GM23338 (cell line): ENCODE results near the gene ZNF280D. TPM values are rescaled to one million over a fixed set of nuclear protein-coding genes. Genes with fewer than 3 reads are reported as not detected.

Experiments
- ATAC-seq: fragments of 200-7000 bp; cut with Tn5 transposase; 3 replicates; pipeline ENCODE4 v1.9.1; 2020
- DNase-seq: peaks from one replicate; pipeline ENCODE4 v3.0.0-alpha.2; 2015; ENCODE audit warnings: low spot score
- H2AFZ ChIP-seq: fragments of 200-600 bp; sonication (generic); 2 replicates; pipeline ENCODE4 v1.8.0; 2016; ENCODE audit warnings: antibody characterized with exemption, mild to moderate bottlenecking, moderate library complexity
- H3F3A ChIP-seq: fragments of 200-600 bp; sonication (generic); replicated peaks from 2 replicates; pipeline ENCODE4 v1.8.0; 2017; ENCODE audit warnings: antibody characterized with exemption, mixed run types, low read depth
- H3K27ac ChIP-seq: fragments of 200-600 bp; sonication (generic); 2 replicates; pipeline ENCODE4 v1.6.1; 2016; ENCODE audit warnings: low read depth
- H3K27me3 ChIP-seq: fragments of 200-600 bp; sonication (generic); 2 replicates; pipeline ENCODE4 v1.8.0; 2016; ENCODE audit warnings: mild to moderate bottlenecking, mixed run types, moderate library complexity; ENCODE audit not compliant: insufficient read depth
- H3K36me3 ChIP-seq: fragments of 200-600 bp; sonication (generic); 2 replicates; pipeline ENCODE4 v1.8.0; 2016; ENCODE audit warnings: mild to moderate bottlenecking; ENCODE audit not compliant: insufficient read depth
- H3K4me1 ChIP-seq: fragments of 200-600 bp; sonication (generic); 2 replicates; pipeline ENCODE4 v1.8.0; 2016; ENCODE audit warnings: mild to moderate bottlenecking, moderate library complexity; ENCODE audit not compliant: insufficient read depth
- H3K4me2 ChIP-seq: fragments of 200-600 bp; sonication (generic); 2 replicates; pipeline ENCODE4 v1.7.1; 2017; ENCODE audit warnings: mixed run types
- H3K4me3 ChIP-seq: fragments of 200-600 bp; sonication (generic); 2 replicates; pipeline ENCODE4 v1.6.1; 2016; ENCODE audit warnings: mixed run types
- H3K79me2 ChIP-seq: fragments of 200-600 bp; sonication (generic); replicated peaks from 2 replicates; pipeline ENCODE4 v1.8.0; 2017; ENCODE audit warnings: mild to moderate bottlenecking; ENCODE audit not compliant: insufficient read depth
- H3K9me2 ChIP-seq: fragments of 200-600 bp; sonication (generic); 2 replicates; pipeline ENCODE4 v1.8.0; 2017; ENCODE audit not compliant: insufficient read depth
- H4K20me1 ChIP-seq: fragments of 200-600 bp; sonication (generic); replicated peaks from 2 replicates; pipeline ENCODE4 v1.8.0; 2017; ENCODE audit warnings: mild to moderate bottlenecking; ENCODE audit not compliant: insufficient read depth
- H3K27ac Mint-ChIP-seq: 2 replicates; pipeline ENCODE4 v1.8.0; 2020; ENCODE audit warnings: inconsistent platforms, mild to moderate bottlenecking, moderate library complexity, mixed read lengths
- H3K27me3 Mint-ChIP-seq: 3 replicates; pipeline ENCODE4 v1.8.0; 2022; ENCODE audit warnings: low read depth, mild to moderate bottlenecking, moderate library complexity, mixed read lengths, inconsistent platforms; ENCODE audit not compliant: insufficient read depth, poor library complexity
- H3K36me3 Mint-ChIP-seq: 3 replicates; pipeline ENCODE4 v1.8.0; 2021; ENCODE audit warnings: low read depth, mild to moderate bottlenecking, inconsistent platforms, moderate library complexity, mixed read lengths
- H3K4me1 Mint-ChIP-seq: 3 replicates; pipeline ENCODE4 v1.8.0; 2020; ENCODE audit warnings: mild to moderate bottlenecking, inconsistent platforms, mixed read lengths
- H3K4me3 Mint-ChIP-seq: 3 replicates; pipeline ENCODE4 v1.8.0; 2021; ENCODE audit warnings: moderate library complexity, mild to moderate bottlenecking, inconsistent platforms, mixed read lengths
- H3K9me3 Mint-ChIP-seq: 3 replicates; pipeline ENCODE4 v1.8.0; 2020; ENCODE audit warnings: moderate library complexity, mild to moderate bottlenecking, inconsistent platforms, mixed read lengths
- CREB1 ChIP-seq: fragments of 250-450 bp; sonication (Bioruptor Pico); IDR thresholded peaks from 2 replicates; pipeline ENCODE4 v1.5.0; 2020; ENCODE audit warnings: low read depth, mild to moderate bottlenecking, moderate library complexity
- EZH2 ChIP-seq: fragments of 200-600 bp; sonication (generic); IDR thresholded peaks from one replicate; pipeline ENCODE4 v1.8.0; 2017; ENCODE audit warnings: antibody characterized with exemption, mild to moderate bottlenecking, low read depth; ENCODE audit not compliant: unreplicated experiment
- EZH2phosphoT487 ChIP-seq: fragments of 200-600 bp; sonication (generic); IDR thresholded peaks from one replicate; pipeline ENCODE4 v1.8.1; 2018; ENCODE audit warnings: antibody characterized with exemption; ENCODE audit not compliant: unreplicated experiment
- JUNB ChIP-seq: IDR thresholded peaks from one replicate; pipeline ENCODE4 v1.6.1; 2016; ENCODE audit warnings: antibody characterized with exemption; ENCODE audit not compliant: unreplicated experiment
- NANOG ChIP-seq: IDR thresholded peaks from 2 replicates; pipeline ENCODE4 v1.6.1; 2016; ENCODE audit warnings: antibody characterized with exemption, borderline replicate concordance
- POLR2AphosphoS5 ChIP-seq: IDR thresholded peaks from 2 replicates; pipeline ENCODE4 v1.6.1; 2016; ENCODE audit warnings: antibody characterized with exemption, low read depth
- ZNF114 ChIP-seq: fragments of 250-450 bp; sonication (Bioruptor Pico); IDR thresholded peaks from 2 replicates; pipeline ENCODE4 v1.5.0; 2020; ENCODE audit warnings: mild to moderate bottlenecking, moderate library complexity
- polyA plus RNA-seq: library from polyadenylated mRNA; unstranded; fragments of >200 nt; fragmentation: Nextera tagmentation; extraction: Ambion mirVana; gene quantifications from 2 replicates; pipeline ENCODE4 v1.2.1, GENCODE V29; 2016
- total RNA-seq: library from RNA; depleted of rRNA; stranded (reverse); fragments of >200 nt; shearing (Covaris generic); gene quantifications from 2 replicates; pipeline ENCODE4 v1.2.3, GENCODE V29; 2014
- TF ChIP-seq, protein P1 (sequence below): IDR thresholded peaks from 2 replicates; pipeline ENCODE4 v1.6.1; 2016; ENCODE audit warnings: antibody characterized with exemption
- TF ChIP-seq, protein P2 (sequence below), 2 experiments: fragments of 200-600 bp in 1 of 2; sonication (generic) in 1 of 2; conservative IDR thresholded peaks; 2 replicates each; pipeline versions ENCODE4 v1.5.1 to v1.6.1; 2016 to 2017; ENCODE audit warnings: antibody characterized with exemption in 2 of 2, low read depth in 2 of 2, mild to moderate bottlenecking in 2 of 2, moderate library complexity in 1 of 2
- TF ChIP-seq, protein P3 (sequence below): fragments of 250-450 bp; sonication (Bioruptor Pico); IDR thresholded peaks from 2 replicates; pipeline ENCODE4 v1.5.0; 2020; ENCODE audit warnings: mild to moderate bottlenecking, moderate library complexity

The ZNF280D gene
- total and polyA plus RNA-seq, 2 experiments from 2014 or later, result 23.3 to 32.5 TPM

DNA sequence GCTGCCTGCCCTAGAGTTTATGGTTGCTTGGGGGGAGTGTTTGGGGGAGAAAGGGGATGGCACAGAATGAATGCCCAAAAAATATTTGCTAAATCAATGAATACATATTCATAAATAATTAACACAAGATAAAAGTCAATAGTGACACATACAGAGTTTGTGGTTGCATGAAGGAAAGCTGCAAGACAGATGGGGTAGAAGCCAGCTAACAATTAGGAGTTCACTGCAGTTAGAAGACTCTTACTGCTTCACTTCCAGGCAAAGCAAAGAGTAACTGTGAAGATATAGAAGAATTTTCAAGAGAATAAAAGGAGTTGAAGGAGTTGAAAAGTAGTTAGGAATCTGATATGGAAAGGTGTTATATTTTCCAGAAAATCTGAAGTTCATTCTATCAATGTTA lies 72.4 kb downstream of the ZNF280D start (continued):
- TF ChIP-seq, protein P1, sequence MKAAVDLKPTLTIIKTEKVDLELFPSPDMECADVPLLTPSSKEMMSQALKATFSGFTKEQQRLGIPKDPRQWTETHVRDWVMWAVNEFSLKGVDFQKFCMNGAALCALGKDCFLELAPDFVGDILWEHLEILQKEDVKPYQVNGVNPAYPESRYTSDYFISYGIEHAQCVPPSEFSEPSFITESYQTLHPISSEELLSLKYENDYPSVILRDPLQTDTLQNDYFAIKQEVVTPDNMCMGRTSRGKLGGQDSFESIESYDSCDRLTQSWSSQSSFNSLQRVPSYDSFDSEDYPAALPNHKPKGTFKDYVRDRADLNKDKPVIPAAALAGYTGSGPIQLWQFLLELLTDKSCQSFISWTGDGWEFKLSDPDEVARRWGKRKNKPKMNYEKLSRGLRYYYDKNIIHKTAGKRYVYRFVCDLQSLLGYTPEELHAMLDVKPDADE, result no peak

DNA sequence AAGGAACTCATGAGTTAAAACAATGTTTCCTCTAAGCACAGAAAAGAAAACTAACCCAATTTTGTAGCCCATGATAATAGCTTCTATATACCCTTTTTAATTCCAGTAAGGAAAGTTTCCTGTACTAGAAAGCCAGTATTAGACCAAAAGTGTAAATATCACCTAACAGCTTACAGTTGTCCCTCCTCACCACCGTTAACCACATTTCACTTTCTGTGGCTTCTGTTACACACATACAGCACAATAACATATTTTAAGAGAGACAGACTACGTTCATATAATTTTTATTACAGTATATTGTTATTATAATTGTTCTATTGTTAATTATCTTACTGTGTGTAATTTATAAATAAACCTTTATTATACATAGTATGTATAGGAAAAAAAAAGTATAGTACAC lies 74.1 kb downstream of the ZNF280D start:
- no peaks in the 10 kb centered on the region; the same call in 2 of the 3 replicates for H3K9me3 Mint-ChIP-seq

More for the DNA sequence above, 74.1 kb downstream of the ZNF280D start:
- no peaks in the 10 kb centered on the region for H3K36me3 ChIP-seq
- H4K20me1 ChIP-seq, result no peaks in the 10 kb centered on the region
- DNase-seq (no peak), ATAC-seq (no peak)
- H3K4me1 ChIP-seq, result no peaks in the 10 kb centered on the region
- Mint-ChIP-seq H3K27ac (no peak overlapping the region), H3K27me3 (no peaks in the 10 kb centered on the region), H3K36me3 (peaks cover 4% of the 10 kb centered on the region; the same call in 2 of the 3 replicates), H3K4me1 (peaks cover 6% of the 10 kb centered on the region; the same call in 2 of the 3 replicates), H3K4me3 (no peak overlapping the region)
- no peaks in the 10 kb centered on the region for H3F3A ChIP-seq
- no peaks in the 10 kb centered on the region for H3K27me3 ChIP-seq
- H3K4me2 ChIP-seq, result no peak overlapping the region
- H2AFZ ChIP-seq, result no peak overlapping the region
- H3K9me2 ChIP-seq, result no peaks in the 10 kb centered on the region
- H3K79me2 ChIP-seq, result no peaks in the 10 kb centered on the region
- H3K4me3 ChIP-seq, result no peak overlapping the region
- TF ChIP-seq, protein P1, result no peak
- TF ChIP-seq EZH2 (no peak), NANOG (no peak), ZNF114 (CRISPR knock-in tag) (no peak), POLR2AphosphoS5 (no peak), EZH2phosphoT487 (no peak), CREB1 (CRISPR knock-in tag) (no peak), JUNB (no peak)
- TF ChIP-seq, protein P2, sequence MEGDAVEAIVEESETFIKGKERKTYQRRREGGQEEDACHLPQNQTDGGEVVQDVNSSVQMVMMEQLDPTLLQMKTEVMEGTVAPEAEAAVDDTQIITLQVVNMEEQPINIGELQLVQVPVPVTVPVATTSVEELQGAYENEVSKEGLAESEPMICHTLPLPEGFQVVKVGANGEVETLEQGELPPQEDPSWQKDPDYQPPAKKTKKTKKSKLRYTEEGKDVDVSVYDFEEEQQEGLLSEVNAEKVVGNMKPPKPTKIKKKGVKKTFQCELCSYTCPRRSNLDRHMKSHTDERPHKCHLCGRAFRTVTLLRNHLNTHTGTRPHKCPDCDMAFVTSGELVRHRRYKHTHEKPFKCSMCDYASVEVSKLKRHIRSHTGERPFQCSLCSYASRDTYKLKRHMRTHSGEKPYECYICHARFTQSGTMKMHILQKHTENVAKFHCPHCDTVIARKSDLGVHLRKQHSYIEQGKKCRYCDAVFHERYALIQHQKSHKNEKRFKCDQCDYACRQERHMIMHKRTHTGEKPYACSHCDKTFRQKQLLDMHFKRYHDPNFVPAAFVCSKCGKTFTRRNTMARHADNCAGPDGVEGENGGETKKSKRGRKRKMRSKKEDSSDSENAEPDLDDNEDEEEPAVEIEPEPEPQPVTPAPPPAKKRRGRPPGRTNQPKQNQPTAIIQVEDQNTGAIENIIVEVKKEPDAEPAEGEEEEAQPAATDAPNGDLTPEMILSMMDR (conservative IDR thresholded peaks at IDR 0.05; ENCODE audit: low read depth in 2 of 2), result no peak
- TF ChIP-seq, protein P3, sequence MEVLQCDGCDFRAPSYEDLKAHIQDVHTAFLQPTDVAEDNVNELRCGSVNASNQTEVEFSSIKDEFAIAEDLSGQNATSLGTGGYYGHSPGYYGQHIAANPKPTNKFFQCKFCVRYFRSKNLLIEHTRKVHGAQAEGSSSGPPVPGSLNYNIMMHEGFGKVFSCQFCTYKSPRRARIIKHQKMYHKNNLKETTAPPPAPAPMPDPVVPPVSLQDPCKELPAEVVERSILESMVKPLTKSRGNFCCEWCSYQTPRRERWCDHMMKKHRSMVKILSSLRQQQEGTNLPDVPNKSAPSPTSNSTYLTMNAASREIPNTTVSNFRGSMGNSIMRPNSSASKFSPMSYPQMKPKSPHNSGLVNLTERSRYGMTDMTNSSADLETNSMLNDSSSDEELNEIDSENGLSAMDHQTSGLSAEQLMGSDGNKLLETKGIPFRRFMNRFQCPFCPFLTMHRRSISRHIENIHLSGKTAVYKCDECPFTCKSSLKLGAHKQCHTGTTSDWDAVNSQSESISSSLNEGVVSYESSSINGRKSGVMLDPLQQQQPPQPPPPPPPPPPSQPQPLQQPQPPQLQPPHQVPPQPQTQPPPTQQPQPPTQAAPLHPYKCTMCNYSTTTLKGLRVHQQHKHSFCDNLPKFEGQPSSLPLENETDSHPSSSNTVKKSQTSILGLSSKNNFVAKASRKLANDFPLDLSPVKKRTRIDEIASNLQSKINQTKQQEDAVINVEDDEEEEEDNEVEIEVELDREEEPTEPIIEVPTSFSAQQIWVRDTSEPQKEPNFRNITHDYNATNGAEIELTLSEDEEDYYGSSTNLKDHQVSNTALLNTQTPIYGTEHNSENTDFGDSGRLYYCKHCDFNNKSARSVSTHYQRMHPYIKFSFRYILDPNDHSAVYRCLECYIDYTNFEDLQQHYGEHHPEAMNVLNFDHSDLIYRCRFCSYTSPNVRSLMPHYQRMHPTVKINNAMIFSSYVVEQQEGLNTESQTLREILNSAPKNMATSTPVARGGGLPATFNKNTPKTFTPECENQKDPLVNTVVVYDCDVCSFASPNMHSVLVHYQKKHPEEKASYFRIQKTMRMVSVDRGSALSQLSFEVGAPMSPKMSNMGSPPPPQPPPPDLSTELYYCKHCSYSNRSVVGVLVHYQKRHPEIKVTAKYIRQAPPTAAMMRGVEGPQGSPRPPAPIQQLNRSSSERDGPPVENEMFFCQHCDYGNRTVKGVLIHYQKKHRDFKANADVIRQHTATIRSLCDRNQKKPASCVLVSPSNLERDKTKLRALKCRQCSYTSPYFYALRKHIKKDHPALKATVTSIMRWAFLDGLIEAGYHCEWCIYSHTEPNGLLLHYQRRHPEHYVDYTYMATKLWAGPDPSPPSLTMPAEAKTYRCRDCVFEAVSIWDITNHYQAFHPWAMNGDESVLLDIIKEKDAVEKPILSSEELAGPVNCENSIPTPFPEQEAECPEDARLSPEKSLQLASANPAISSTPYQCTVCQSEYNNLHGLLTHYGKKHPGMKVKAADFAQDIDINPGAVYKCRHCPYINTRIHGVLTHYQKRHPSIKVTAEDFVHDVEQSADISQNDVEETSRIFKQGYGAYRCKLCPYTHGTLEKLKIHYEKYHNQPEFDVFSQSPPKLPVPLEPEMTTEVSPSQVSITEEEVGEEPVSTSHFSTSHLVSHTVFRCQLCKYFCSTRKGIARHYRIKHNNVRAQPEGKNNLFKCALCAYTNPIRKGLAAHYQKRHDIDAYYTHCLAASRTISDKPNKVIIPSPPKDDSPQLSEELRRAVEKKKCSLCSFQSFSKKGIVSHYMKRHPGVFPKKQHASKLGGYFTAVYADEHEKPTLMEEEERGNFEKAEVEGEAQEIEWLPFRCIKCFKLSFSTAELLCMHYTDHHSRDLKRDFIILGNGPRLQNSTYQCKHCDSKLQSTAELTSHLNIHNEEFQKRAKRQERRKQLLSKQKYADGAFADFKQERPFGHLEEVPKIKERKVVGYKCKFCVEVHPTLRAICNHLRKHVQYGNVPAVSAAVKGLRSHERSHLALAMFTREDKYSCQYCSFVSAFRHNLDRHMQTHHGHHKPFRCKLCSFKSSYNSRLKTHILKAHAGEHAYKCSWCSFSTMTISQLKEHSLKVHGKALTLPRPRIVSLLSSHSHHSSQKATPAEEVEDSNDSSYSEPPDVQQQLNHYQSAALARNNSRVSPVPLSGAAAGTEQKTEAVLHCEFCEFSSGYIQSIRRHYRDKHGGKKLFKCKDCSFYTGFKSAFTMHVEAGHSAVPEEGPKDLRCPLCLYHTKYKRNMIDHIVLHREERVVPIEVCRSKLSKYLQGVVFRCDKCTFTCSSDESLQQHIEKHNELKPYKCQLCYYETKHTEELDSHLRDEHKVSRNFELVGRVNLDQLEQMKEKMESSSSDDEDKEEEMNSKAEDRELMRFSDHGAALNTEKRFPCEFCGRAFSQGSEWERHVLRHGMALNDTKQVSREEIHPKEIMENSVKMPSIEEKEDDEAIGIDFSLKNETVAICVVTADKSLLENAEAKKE (CRISPR knock-in tag), result no peak
- no peak overlapping the region for H3K27ac ChIP-seq
